H7 (cell line): ENCODE results near the gene SLC5A11. TPM values are rescaled to one million over a fixed set of nuclear protein-coding genes. Genes with fewer than 3 reads are reported as not detected.
"Not testable (repeated sequence)": the region's sequence is repeated elsewhere in the genome, so short reads cannot be mapped to it uniquely, and the experiment has no call there.

ENCODE experiments used
- DNase-seq: peaks from one replicate; pipeline ENCODE4 v3.0.0; 2012
- H3K27me3 ChIP-seq: 2 replicates; pipeline ENCODE4 v1.6.0; 2011; ENCODE audit warnings: mild to moderate bottlenecking, low read length; ENCODE audit not compliant: control insufficient read depth, insufficient read depth
- H3K36me3 ChIP-seq: replicated peaks from 2 replicates; pipeline ENCODE4 v1.5.1; 2011; ENCODE audit warnings: low read length; ENCODE audit not compliant: control insufficient read depth, insufficient read depth
- H3K4me3 ChIP-seq: 2 replicates; pipeline ENCODE4 v1.5.1; 2011; ENCODE audit warnings: low read depth, mild to moderate bottlenecking, control low read depth, low read length, moderate library complexity; ENCODE audit not compliant: insufficient read depth
- total RNA-seq: library from RNA; depleted of rRNA; stranded (reverse); fragments of >200 nt; shearing (Covaris generic); gene quantifications from 2 replicates; pipeline ENCODE4 v1.2.3, GENCODE V29; 2014

SLC5A11 gene
- total RNA-seq, 1 experiment from 2014 or later = not detected

DNA sequence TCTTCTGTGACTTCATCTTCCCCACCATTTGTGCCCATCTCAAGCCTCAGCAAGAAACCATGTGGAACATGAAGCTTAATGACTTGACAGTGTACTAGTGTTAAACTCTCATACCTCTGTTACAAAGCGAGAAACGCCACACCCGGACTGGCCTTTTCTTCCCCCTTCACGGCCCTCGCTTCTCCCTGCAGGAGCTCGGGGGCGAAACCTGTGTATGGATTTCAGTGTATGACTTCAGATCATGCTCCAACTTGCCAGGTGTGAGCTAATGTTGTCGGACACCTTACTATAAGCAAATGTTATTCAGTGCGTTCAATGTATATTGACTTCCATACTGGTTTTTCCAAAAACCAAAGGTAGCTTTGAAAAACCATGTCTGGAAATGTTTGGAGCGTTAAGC, 20.1 kb upstream of the SLC5A11 start:
- Histone ChIP-seq H3K27me3 (no peaks in the 10 kb centered on the region), H3K4me3 (no peak overlapping the region), H3K36me3 (peaks cover 28% of the 10 kb centered on the region)
- DNase-seq = no peak

DNA sequence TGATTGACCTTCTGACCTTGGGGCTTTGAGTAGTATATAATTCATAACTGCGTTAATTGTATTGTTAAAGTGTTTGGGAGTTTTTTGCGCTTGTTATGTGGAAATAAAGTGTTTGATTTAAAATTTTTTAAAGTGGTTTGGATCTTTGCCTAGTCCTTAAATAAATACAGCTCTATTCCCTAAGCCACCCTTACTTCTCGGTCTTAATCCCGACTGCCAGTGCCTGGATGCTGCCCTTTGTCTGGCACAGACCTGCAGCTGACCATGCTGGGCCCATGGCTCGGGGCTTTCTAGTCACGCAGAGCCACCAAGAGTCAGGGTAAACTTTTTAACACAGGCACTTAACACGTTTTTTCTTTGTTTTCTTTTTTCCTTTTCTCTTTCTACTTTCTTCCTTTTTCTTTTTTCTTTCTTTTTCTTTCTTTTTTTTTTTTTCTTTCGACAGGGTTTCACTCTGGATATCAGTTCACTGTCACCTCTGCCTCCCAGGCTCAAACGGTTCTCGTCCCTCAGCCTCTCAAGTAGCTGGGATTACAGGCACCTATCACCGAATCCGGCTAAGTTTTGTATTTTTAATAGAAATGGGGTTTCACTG, 19.6 kb upstream of the SLC5A11 start:
- peaks cover 23% of the 10 kb centered on the region for H3K36me3 ChIP-seq
- no peaks in the 10 kb centered on the region for H3K27me3 ChIP-seq
- DNase-seq = no peak
- no peak overlapping the region for H3K4me3 ChIP-seq

DNA sequence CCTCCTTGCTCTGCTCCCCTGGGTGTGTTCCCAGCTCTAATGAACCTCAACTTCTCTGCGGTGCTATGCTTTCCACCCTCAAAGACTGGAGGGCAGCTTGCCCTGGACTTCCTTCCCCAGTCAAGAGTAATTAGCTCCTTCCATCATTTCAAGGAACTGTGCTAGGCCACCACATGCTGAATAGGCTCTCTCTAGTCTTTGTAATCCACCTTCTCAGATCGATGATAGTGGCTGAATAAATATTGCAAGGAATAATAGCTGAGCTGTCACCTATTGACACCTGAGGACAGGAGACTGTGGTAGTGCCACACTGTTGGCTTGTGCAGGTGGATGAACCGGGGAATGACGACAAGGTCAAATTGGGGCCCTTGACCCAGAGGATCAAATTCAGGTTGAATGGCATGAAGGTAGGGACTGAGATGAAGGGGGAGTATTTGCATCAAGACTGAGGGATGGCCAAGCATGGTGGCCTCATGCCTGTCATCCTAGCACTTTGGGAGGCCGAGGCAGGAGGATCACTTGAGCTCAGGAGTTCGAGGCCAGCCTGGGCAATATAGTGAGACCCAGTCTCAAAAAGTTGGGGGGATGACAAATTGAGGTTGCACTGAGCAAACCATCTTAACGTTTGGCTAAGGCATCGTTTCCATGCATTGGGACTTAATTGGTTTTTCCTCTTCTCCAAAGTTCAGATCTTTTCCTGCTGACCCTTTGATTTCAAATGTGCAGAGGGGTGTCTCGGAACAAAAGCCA, 18.8 kb upstream of the SLC5A11 start:
- DNase-seq = no peak
- H3K36me3 ChIP-seq = peaks cover 15% of the 10 kb centered on the region

DNA sequence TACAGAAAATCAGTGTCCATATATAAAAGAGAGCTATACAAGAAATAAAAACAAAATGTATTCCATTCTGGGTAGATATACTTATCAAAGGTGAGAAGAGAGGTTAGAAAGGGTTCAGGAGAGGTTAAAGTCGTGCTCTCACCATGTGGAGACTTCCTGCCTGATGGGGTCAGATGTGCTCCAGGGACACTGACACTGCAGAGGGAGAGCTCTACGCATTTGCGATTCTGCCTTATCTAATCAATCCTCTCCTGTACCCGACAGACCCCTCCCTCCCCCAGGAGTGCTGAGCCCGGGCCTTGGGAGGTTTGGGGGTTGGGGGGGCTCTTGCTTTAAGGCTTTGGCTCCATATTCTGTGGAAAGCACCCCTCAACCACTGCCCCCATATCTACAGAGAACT, 16.6 kb upstream of the SLC5A11 start:
- Histone ChIP-seq H3K36me3 (no peaks in the 10 kb centered on the region; the same call in none of the 2 replicates), H3K4me3 (no peak overlapping the region), H3K27me3 (no peaks in the 10 kb centered on the region)
- DNase-seq = no peak

More for the DNA sequence above, 18.8 kb upstream of the SLC5A11 start:
- Histone ChIP-seq H3K4me3 (no peak overlapping the region), H3K27me3 (no peaks in the 10 kb centered on the region)

DNA sequence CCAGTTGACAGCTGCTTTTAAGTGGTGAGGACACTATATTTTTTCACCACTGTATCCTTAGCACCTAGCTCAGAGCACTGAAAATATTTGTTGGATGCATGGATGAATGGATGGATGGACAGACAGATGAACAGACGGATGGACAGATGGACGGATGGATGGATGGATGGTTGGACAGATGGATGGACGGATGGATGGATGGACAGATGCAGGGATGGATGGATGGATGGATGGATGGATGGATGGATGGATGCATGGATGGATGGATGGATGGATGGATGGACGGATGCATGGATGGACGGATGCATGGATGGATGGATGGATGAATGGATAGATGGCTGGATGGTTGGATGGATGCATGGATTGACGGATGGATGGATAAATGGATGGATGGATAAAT, 12.4 kb upstream of the SLC5A11 start:
- H3K27me3 ChIP-seq = no peaks in the 10 kb centered on the region
- no peak for DNase-seq
- H3K4me3 ChIP-seq = no peak overlapping the region
- H3K36me3 ChIP-seq = no peaks in the 10 kb centered on the region

DNA sequence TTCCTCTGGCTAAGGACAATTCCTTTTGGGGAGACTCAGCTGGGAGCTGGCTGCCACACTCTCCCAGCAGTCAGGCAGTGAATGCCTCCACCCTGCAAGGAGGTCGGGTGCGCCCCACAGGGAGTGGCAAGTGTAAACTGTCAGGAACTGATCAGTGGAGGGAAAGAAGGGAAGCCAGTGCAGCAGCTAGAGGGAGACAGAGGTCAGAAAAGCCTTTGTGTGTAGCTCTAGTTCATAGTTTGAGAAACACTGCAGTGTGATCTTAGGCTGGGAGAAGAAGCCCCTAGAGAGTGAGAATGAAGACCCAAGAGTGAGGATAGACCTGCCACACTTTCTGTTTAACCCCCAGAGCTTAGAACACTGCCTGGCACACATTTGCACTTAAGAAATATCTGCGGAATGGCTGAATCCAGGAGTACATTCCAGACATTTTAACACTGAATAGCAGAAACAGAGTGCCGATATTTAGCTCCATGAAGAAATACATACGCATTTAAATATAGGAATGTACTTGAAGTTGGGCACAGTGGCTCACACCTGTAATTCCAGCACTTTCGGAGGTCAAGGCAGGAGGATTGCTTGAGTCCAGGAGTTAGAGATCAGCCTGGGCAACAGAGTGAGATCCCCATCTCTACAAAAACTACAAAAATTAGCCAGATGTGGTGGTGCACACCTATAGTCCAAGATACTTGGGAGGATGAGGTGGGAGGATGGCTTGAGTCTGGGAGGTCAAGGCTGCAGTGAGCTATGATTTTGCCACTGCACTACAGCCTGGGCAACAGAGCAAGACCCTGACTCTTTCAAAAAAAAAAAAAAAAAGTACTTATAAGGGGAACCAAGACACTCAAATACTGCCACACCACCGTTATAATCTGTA, 11.1 kb upstream of the SLC5A11 start:
- no peaks in the 10 kb centered on the region for H3K36me3 ChIP-seq
- DNase-seq = peak; percentile 69
- H3K4me3 ChIP-seq = no peak overlapping the region
- H3K27me3 ChIP-seq = no peaks in the 10 kb centered on the region

DNA sequence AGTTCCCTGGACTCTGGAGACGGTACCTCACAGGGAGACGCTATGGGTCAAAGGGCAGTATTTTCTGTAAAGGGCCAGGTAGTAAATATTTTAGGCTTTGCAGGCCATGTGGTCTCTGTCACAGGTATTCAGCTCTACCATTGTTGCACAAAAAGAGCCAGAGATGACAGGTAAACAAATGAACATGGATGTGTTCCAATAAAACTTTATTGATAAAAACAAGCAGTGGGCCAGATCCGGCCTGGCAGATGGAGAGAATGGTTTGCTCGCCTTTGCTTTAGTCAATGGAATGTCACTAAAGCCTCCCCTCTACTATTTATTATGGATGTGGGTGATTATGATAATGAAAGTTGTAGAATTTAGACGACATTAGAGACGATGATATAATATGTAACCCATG, 8.9 kb upstream of the SLC5A11 start:
- no peaks in the 10 kb centered on the region for H3K36me3 ChIP-seq
- no peak for DNase-seq
- no peaks in the 10 kb centered on the region for H3K27me3 ChIP-seq
- H3K4me3 ChIP-seq = no peak overlapping the region

DNA sequence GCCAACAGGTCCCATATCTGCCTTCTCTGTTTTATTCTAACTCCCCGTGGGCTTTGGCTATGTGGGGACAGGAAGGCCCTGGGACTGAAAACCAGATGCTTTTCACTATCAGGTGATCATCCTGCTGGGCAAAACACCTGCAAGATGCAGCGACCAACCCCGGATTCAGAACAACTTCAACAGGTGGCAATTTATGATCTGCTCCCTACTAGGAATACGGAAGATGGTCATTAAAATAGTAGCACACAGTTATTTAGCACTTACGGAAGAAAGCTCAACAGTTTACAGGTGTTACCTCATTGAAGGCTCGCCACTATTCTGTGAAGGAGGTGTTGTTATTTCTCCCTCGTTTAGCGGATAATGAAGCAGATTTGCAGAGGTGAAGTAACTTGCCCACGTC, 7.8 kb upstream of the SLC5A11 start:
- no peak for DNase-seq
- Histone ChIP-seq H3K27me3 (no peaks in the 10 kb centered on the region), H3K36me3 (no peaks in the 10 kb centered on the region), H3K4me3 (no peak overlapping the region)

DNA sequence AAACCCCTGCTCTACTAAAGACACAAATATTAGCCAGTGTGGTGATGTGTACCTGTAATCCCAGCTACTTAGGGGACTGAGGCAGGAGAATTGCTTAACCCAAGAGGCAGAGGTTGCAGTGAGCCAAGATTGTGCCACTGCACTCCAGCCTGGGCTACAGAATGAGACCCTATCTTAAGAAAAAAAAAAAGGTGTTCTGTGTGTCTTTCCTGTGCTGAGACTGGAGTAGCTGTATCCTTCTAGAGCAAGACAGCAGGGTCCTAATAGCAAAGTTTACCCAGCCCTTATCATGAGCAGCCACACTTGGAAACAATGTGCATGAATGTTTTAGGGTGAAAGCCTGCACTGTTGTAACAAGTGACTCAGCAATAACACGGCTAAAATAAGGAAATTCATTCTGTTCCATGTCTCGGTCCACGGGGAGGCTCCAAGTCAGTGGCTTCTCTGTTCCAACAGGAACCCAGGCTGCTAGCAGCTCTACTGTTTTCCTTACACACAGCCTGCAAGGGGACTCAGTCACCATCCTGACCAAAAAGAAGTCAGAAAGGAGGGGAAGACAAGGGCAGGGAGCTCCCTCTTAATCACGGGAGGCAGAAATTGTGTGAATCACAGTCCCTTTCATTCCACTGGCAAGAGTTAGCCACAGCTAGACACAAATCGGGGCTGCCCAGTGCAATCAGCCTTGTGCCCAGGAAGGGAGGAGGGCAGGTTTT, 7.1 kb upstream of the SLC5A11 start:
- no peak overlapping the region for H3K4me3 ChIP-seq
- H3K27me3 ChIP-seq = no peaks in the 10 kb centered on the region
- no peak for DNase-seq
- H3K36me3 ChIP-seq = no peaks in the 10 kb centered on the region

DNA sequence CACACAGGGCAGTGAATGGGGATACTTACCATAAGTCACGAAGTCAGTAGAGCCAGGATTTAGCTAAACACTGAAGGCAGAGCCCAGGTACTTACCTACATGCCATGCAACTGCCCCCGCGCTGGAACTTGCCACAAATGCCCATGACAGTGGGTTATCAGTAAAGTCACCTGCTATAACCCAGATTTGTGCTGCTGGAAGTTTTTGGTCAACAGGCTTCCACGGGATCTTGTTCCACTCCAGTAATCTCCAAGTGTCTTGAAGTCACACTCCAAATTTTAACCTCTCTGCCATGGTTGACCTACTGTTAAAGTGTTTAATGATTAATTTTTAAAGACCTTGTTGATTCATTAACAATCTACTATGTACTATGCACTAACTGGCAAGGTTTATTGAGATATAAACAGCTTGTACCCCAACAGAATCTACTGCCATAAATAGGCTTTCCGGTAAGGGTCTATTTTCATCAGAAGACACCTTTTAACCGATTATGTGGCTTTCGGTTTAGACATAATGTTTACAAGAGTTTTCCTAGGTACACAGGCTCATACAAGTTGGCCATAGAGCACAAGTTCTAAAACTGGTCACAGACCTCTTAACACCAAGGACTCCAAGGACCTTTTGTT, 6.3 kb upstream of the SLC5A11 start:
- Histone ChIP-seq H3K4me3 (no peak overlapping the region), H3K27me3 (no peaks in the 10 kb centered on the region), H3K36me3 (no peaks in the 10 kb centered on the region)
- DNase-seq = no peak

DNA sequence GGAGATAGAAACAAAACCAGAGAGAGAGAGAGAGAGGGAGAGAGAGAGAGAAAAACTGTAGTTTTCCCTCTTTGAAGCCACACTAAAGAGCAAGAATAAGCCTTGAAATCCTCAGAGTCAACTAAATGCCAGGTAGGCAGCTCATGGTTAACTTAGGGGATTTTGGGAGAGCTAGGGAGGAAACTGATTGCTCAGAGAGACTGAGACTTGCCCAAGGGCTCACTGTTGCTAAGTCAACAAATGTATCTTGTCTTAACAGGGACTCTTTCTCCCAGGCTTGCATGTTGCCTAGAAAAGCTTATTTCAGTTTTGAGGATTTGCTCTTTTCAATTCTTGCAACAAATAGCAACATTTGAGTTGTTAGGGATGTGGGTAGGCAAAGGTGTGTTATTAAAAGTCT, 4.5 kb upstream of the SLC5A11 start:
- Histone ChIP-seq H3K27me3 (no peaks in the 10 kb centered on the region), H3K36me3 (no peaks in the 10 kb centered on the region), H3K4me3 (no peak overlapping the region)
- DNase-seq = no peak

DNA sequence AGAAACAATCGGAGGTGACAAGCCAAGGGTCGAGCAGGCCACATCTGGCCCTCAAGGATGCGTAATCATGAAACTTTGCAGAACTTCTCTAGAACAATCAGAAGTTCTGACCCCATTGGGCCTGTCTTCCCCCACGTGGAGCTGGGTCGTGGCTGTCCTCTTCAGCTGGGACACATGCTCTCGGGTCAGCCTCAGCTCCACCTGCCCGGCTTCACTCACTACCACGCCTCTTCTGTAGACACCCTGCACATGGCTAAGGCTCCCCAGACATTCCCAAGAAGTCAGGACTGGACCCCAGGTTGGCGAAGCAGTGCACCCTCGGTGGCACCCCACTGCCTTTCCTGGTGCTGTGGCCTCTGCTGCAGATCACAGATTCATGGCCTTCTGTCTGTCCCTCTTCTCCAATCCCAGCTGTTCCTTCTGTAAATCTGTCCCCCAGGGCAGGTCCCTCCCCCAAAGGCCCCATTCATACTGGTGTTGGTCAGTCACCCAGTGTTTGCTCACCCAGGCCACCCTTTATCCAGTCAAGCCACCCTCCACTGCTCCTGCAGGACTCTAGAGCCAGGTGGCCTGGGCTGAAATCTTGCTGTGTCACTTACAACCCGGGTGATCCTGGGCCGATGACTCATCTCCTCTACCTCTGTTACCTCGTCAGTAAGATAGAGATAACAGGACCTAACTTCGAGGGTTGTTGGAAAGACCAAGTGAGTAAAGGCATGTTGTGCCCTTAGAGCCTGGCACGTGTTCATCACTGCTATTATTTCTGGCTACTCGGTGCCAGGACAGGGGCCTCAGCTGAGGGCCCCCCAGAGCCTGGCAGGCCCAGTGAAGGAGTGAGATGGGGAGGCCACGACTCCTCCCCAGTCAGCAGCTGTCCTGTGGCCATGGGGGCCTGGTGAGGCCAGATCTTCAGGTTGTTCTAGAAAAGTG, 1.4 kb upstream of the SLC5A11 start:
- no peak overlapping the region for H3K4me3 ChIP-seq
- DNase-seq = peak; percentile 24
- H3K36me3 ChIP-seq = no peaks in the 10 kb centered on the region
- H3K27me3 ChIP-seq = no peaks in the 10 kb centered on the region

DNA sequence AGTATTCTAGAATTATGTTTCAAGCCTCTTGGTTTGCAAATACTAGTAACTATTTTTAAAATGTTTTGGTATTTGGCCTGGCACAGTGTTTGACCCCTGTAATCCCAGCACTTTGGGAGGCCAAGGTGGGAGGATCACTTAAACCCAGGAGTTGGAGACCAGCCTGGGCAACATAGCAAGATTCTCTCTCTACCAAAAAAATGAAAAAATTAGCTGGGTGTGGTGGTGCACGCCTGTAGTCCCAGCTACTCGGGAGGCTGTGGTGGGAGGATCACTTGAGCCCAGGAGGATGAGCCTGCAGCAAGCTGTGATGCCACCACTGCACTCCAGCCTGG, 765 bp upstream of the SLC5A11 start:
- not testable (repeated sequence) for DNase-seq, H3K4me3 ChIP-seq, H3K36me3 ChIP-seq, H3K27me3 ChIP-seq
